C4-2B (cell line): ENCODE measurements around the gene SARS1.

Experiments used
- CTCF ChIP-seq: fragments of 450-650 bp; conservative IDR thresholded peaks from 2 replicates; pipeline ENCODE4 v1.5.1; 2017; ENCODE audit warnings: mild to moderate bottlenecking
- ZFX ChIP-seq: fragments of 450-650 bp; IDR thresholded peaks from 2 replicates; pipeline ENCODE4 v1.6.1; 2017

DNA sequence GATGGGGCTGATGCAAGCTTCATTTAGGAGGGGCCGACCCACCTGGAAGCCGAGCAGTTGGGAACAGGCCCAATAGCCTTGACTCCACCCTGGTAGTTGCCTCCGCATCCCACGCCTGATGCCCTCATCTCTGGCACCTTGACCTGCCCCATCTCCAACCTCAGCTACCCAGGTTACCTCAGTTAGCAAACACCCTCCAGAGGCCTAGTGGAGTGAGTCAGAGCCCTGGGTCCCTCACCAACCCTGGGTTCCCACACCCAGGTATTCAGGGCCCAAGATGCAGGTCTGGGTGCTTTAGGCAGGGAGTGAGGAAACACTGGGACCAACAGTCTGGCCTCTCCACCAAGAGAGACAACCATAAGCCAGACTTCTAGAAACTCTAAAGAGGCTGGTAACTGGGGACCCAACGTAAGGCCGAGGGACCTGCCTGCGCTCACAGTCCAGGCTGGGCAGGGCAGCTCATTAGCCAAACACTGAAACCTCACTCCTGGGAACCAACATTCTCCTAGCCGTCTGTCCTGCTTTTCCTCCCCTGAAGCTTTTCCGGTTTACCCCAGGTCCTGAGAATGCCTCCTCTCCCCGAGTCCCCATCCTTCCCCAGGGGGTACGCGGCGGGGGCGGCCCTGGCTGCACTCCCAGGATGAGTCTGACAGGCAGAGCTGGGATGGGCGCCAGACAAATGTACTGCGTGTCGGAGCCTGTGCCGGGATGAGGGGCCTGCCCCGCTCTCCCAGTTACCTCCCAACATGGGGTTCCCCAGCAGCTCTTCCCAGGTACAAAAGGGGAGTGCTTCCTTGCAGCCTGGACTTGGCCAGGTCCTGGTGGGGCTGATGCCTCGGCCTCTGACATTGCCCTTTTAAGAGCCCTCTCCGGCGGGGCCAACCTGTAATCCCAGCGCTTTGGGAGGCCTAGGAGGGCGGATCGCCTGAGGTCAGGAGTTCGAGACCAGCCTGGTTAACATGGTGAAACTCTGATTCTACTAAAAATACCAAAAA lies 26.7 kb downstream of the SARS1 start:
- TF ChIP-seq CTCF, result no peak
- TF ChIP-seq ZFX, result no peak
